Erythroblast (primary cell): ENCODE data around the gene TSN.

Experiments
- GATA1 ChIP-seq: IDR thresholded peaks from 2 replicates; pipeline ENCODE4 v1.6.1; 2011; ENCODE audit warnings: low read depth, mild to moderate bottlenecking, control low read depth, low read length, moderate library complexity
- POLR2A ChIP-seq: IDR thresholded peaks from 2 replicates; pipeline ENCODE4 v1.6.1; 2011; ENCODE audit warnings: mild to moderate bottlenecking, low read length

GRCh38 chr2:121722479-121722878, 33.0 kb upstream of the TSN start:
- no peak for TF ChIP-seq POLR2A
- no peak for TF ChIP-seq GATA1
